A204.1 (cell line): Measurements from ENCODE around the gene PLA2G4F.
"Not testable (repeated sequence)": the region's sequence is repeated elsewhere in the genome, so short reads cannot be mapped to it uniquely, and the experiment has no call there.

Experiments
- FAIRE-seq: peaks from 2 replicates; lab custom pipeline; 2012; peaks lifted over from hg19 to GRCh38; lab: Jason Lieb, UNC

PLA2G4F gene

GRCh38 chr15:42097018-42097417, 59.4 kb downstream of the PLA2G4F start:
- FAIRE-seq: no peak

GRCh38 chr15:42094512-42094963, 61.9 kb downstream of the PLA2G4F start, which contains the start of gene PLA2G4D:
PLA2G4D (minus strand) TSS chr15:42094562; CDS start chr15:42094459, 103 bp downstream.
- FAIRE-seq: no peak

- FAIRE-seq: no peak
Observed at GRCh38 chr15:42093966-42094365, 62.5 kb downstream of the PLA2G4F start.

- FAIRE-seq: no peak
Observed at GRCh38 chr15:42092398-42093318, 63.8 kb downstream of the PLA2G4F start.

- not testable (repeated sequence) for FAIRE-seq
Observed at GRCh38 chr15:42091753-42092397, 64.6 kb downstream of the PLA2G4F start.

GRCh38 chr15:42090781-42091180, 65.7 kb downstream of the PLA2G4F start:
- FAIRE-seq: no peak

- no peak for FAIRE-seq
Observed at GRCh38 chr15:42090370-42090769, 66.1 kb downstream of the PLA2G4F start.

GRCh38 chr15:42089942-42090341, 66.5 kb downstream of the PLA2G4F start:
- no peak for FAIRE-seq
